WTC11 (cell line): ENCODE results near the gene RABGAP1. TPM values are rescaled to one million over a fixed set of nuclear protein-coding genes. Genes with fewer than 3 reads are reported as not detected.

ENCODE experiments used
- ATAC-seq: fragments of 200-7000 bp; cut with Tn5 transposase; 2 replicates; pipeline ENCODE4 v1.10.0; 2021; ENCODE audit warnings: mild to moderate bottlenecking, moderate library complexity
- CTCF ChIA-PET: fragments of 300-600 bp; sonication (Branson Sonifier 250); formaldehyde crosslinking; loops from one replicate; lab custom pipeline; 2021; ENCODE audit warnings: antibody characterized with exemption; lab: Charles Lee
- POLR2A ChIA-PET: fragments of 350-600 bp; sonication (Branson Sonifier 250); formaldehyde crosslinking; loops from one replicate; lab custom pipeline; 2021; ENCODE audit warnings: antibody characterized with exemption; lab: Charles Lee
- DNase-seq: peaks from one replicate; pipeline ENCODE4 v3.0.0; 2021; ENCODE audit warnings: low spot score
- H3K27ac Mint-ChIP-seq: 2 replicates; pipeline ENCODE4 v1.8.0; 2021; ENCODE audit warnings: mixed read lengths
- H3K27me3 Mint-ChIP-seq: 2 replicates; pipeline ENCODE4 v1.8.0; 2021; ENCODE audit warnings: low read depth, mild to moderate bottlenecking, moderate library complexity, mixed read lengths
- H3K36me3 Mint-ChIP-seq: 2 replicates; pipeline ENCODE4 v1.8.0; 2021; ENCODE audit warnings: mixed read lengths
- H3K4me1 Mint-ChIP-seq: 2 replicates; pipeline ENCODE4 v1.8.0; 2022; ENCODE audit warnings: mixed read lengths
- H3K4me3 Mint-ChIP-seq: 2 replicates; pipeline ENCODE4 v1.8.0; 2021; ENCODE audit warnings: mild to moderate bottlenecking, moderate library complexity, mixed read lengths
- H3K9me3 Mint-ChIP-seq: 2 replicates; pipeline ENCODE4 v1.8.0; 2021; ENCODE audit warnings: mixed read lengths
- E2F4 ChIP-seq: sonication (generic); formaldehyde crosslinking; IDR thresholded peaks from 2 replicates; pipeline ENCODE4 v1.8.1; 2022; ENCODE audit warnings: low read depth, mild to moderate bottlenecking, moderate library complexity, missing genetic modification reagents, borderline replicate concordance
- E2F5 ChIP-seq: sonication (generic); formaldehyde crosslinking; IDR thresholded peaks from 2 replicates; pipeline ENCODE4 v1.8.1; 2022; ENCODE audit warnings: mild to moderate bottlenecking, moderate library complexity, missing genetic modification reagents
- ELF4 ChIP-seq: sonication (generic); formaldehyde crosslinking; IDR thresholded peaks from 2 replicates; pipeline ENCODE4 v1.8.1; 2022; ENCODE audit warnings: low read depth, mild to moderate bottlenecking, moderate library complexity, missing genetic modification reagents
- ERG ChIP-seq: fragments of 250-450 bp; sonication (Bioruptor Pico); IDR thresholded peaks from 2 replicates; pipeline ENCODE4 v1.8.0; 2021; ENCODE audit warnings: mild to moderate bottlenecking
- PREB ChIP-seq: sonication (generic); formaldehyde crosslinking; IDR thresholded peaks from 2 replicates; pipeline ENCODE4 v1.8.1; 2022; ENCODE audit warnings: mild to moderate bottlenecking, missing genetic modification reagents, moderate library complexity, borderline replicate concordance
- RORB ChIP-seq: fragments of 250-450 bp; sonication (Bioruptor Pico); IDR thresholded peaks from 2 replicates; pipeline ENCODE4 v1.9.0; 2021; ENCODE audit warnings: mild to moderate bottlenecking
- SP1 ChIP-seq: sonication (generic); formaldehyde crosslinking; conservative IDR thresholded peaks from 2 replicates; pipeline ENCODE4 v1.8.1; 2022; ENCODE audit warnings: missing genetic modification reagents
- STAT6 ChIP-seq: sonication (generic); formaldehyde crosslinking; conservative IDR thresholded peaks from 2 replicates; pipeline ENCODE4 v1.8.1; 2023; ENCODE audit warnings: mild to moderate bottlenecking, low read depth, missing genetic modification reagents, moderate library complexity
- ZMAT4 ChIP-seq: fragments of 250-450 bp; sonication (Bioruptor Pico); IDR thresholded peaks from 2 replicates; pipeline ENCODE4 v1.9.0; 2021; ENCODE audit warnings: mild to moderate bottlenecking
- ZNF121 ChIP-seq: sonication (generic); formaldehyde crosslinking; IDR thresholded peaks from 2 replicates; pipeline ENCODE4 v1.8.0; 2023; ENCODE audit warnings: missing genetic modification reagents
- ZNF396 ChIP-seq: fragments of 250-450 bp; sonication (Bioruptor Pico); IDR thresholded peaks from 2 replicates; pipeline ENCODE4 v1.8.0; 2021; ENCODE audit warnings: mild to moderate bottlenecking, moderate library complexity, borderline replicate concordance
- ZNF671 ChIP-seq: fragments of 250-450 bp; sonication (Bioruptor Pico); IDR thresholded peaks from 2 replicates; pipeline ENCODE4 v1.8.0; 2021; ENCODE audit warnings: mild to moderate bottlenecking
- total RNA-seq: library from RNA; stranded (reverse); gene quantifications from 3 replicates; pipeline ENCODE4 v1.2.3, GENCODE V29; 2021

RABGAP1 gene
- total RNA-seq, 1 experiment from 2014 or later, result 38.1 TPM

- no peak overlapping the region for H3K4me3 Mint-ChIP-seq
- H3K4me1 Mint-ChIP-seq, result no peaks in the 10 kb centered on the region
- no peak for ATAC-seq
- 0 out of 2 replicates have a peak overlapping the region, but pooled peaks have one; percentile 6 for H3K27ac Mint-ChIP-seq
- ChIA-PET CTCF (no interaction called here), POLR2A (interaction anchor here (0.7 kb wide), 1 partner anchor 46 kb away, joined by 5 read pairs; no protein-coding TSS in a partner anchor)
- H3K27me3 Mint-ChIP-seq, result no peaks in the 10 kb centered on the region
- H3K9me3 Mint-ChIP-seq, result no peaks in the 10 kb centered on the region
- peaks cover 29% of the 10 kb centered on the region for H3K36me3 Mint-ChIP-seq
- no peak for DNase-seq
- TF ChIP-seq E2F4 (CRISPR knock-in tag) (no peak), E2F5 (CRISPR knock-in tag) (no peak), PREB (no peak), STAT6 (CRISPR knock-in tag) (no peak), ELF4 (CRISPR knock-in tag) (no peak), ZNF396 (no peak), ERG (no peak)
- TF ChIP-seq, all 79 proteins: peak for 0
Measured at GRCh38 chr9:122988920-122989621, 48.3 kb downstream of the RABGAP1 start.

- Mint-ChIP-seq H3K27ac (no peak overlapping the region), H3K9me3 (no peaks in the 10 kb centered on the region), H3K27me3 (no peaks in the 10 kb centered on the region), H3K36me3 (peaks cover 23% of the 10 kb centered on the region), H3K4me1 (no peaks in the 10 kb centered on the region), H3K4me3 (no peak overlapping the region)
- no peak for TF ChIP-seq ZNF121
- TF ChIP-seq SP1 (CRISPR knock-in tag), result no peak
- TF ChIP-seq PREB, result no peak
- TF ChIP-seq ZNF671 (CRISPR knock-in tag), result no peak
- TF ChIP-seq ZMAT4 (CRISPR knock-in tag), result no peak
- TF ChIP-seq RORB (CRISPR knock-in tag), result no peak
- ATAC-seq, result no peak
- ChIA-PET CTCF (interaction anchor here (0.5 to 2.0 kb wide), 12 partner anchors 18 to 493 kb away, joined by 3 to 9 read pairs (median 4); partner anchors contain the start of genes ZBTB26 and ZBTB6), POLR2A (interaction anchor here (0.7 to 0.9 kb wide), 2 partner anchors 59 to 405 kb away, joined by 3 read pairs; partner anchors contain the start of gene ZBTB26)
- DNase-seq, result no peak
Measured at GRCh38 chr9:122991370-122991830, 50.6 kb downstream of the RABGAP1 start.
